Measurements from ENCODE around the gene SLC26A1.

SLC26A1 gene, protein sequence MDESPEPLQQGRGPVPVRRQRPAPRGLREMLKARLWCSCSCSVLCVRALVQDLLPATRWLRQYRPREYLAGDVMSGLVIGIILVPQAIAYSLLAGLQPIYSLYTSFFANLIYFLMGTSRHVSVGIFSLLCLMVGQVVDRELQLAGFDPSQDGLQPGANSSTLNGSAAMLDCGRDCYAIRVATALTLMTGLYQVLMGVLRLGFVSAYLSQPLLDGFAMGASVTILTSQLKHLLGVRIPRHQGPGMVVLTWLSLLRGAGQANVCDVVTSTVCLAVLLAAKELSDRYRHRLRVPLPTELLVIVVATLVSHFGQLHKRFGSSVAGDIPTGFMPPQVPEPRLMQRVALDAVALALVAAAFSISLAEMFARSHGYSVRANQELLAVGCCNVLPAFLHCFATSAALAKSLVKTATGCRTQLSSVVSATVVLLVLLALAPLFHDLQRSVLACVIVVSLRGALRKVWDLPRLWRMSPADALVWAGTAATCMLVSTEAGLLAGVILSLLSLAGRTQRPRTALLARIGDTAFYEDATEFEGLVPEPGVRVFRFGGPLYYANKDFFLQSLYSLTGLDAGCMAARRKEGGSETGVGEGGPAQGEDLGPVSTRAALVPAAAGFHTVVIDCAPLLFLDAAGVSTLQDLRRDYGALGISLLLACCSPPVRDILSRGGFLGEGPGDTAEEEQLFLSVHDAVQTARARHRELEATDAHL

DNA sequence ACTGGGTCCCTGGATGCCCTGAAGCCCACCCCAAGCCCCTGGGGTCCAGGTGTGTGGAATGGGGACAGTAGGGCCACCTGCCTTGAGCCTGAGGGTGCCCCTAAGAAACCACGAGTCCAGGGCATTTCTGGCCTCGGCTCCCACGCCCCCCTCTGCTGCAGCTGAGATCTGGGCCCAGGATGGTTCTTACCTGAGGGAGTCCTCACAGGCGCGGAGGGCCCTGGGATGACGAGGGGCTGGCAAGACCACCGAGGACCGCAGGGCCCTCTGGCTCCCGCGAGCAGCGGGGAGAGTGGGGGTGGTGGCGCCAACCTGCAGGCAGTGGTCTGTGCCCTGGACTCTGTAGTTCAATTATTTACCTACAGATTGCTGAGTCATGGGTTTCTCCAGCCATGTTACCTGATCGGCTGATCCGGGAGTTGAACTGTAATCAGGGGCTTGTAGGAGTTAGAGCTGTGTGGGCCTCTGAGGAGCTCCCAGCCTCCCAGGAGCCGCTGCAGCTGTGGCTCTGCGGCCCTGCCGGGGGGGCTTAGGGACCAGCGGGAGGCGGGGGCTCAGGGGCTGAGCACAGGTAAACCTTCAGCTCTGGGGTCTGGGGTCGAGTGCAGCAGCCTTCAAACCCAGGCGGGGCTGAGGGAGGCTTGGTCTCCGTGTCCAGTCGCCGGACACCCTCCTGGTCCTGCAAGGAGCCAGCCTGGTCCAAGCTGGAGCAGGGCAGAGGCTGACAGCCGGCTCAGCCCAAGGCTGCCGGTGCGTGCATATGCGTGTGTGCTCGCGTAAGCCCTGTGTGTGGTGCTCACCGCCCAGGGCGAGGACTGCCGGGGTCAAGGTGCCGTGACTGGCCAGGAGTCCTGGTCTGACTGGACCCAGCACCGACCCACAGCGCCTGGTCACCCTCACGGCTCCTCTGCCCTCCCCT lies at the start of gene SLC26A1:
Gene SLC26A1, minus strand, starts transcription at position 294 of the 919 bp plus-strand sequence. CDS start 1,701 bp downstream, outside the sequence.
- Histone ChIP-seq H3K4me1 (ENCODE audit: insufficient read depth, low read length) (no peaks in the 10 kb centered on the region), H3K27ac (ENCODE audit: low read length) (no peak within 1 kb of the TSS), H3K36me3 (ENCODE audit: insufficient read depth, low read depth, low read length) (no peaks in the 10 kb centered on the region), H3K27me3 (ENCODE audit: insufficient read depth, low read length) (peaks cover 32% of the 10 kb centered on the region), H3K9ac (ENCODE audit: low read depth, low read length) (no peak within 1 kb of the TSS), H3K4me3 (ENCODE audit: low read length) (no peak within 1 kb of the TSS), H3K9me3 (ENCODE audit: insufficient read depth, low read depth, low read length) (no peaks in the 10 kb centered on the region)

- H3K27me3 ChIP-seq (ENCODE audit: insufficient read depth, low read length), result peaks cover 37% of the 10 kb centered on the region
- no peak overlapping the region for H3K9ac ChIP-seq (ENCODE audit: low read depth, low read length)
- peaks cover 7% of the 10 kb centered on the region for H3K4me1 ChIP-seq (ENCODE audit: insufficient read depth, low read length)
- no peaks in the 10 kb centered on the region for H3K9me3 ChIP-seq (ENCODE audit: insufficient read depth, low read depth, low read length)
- H3K27ac ChIP-seq (ENCODE audit: low read length), result no peak overlapping the region
- no peak overlapping the region for H3K4me3 ChIP-seq (ENCODE audit: low read length)
- no peaks in the 10 kb centered on the region for H3K36me3 ChIP-seq (ENCODE audit: insufficient read depth, low read depth, low read length)
Observed at GRCh38 chr4:1042352-1043055, 49.3 kb upstream of the SLC26A1 start.

DNA sequence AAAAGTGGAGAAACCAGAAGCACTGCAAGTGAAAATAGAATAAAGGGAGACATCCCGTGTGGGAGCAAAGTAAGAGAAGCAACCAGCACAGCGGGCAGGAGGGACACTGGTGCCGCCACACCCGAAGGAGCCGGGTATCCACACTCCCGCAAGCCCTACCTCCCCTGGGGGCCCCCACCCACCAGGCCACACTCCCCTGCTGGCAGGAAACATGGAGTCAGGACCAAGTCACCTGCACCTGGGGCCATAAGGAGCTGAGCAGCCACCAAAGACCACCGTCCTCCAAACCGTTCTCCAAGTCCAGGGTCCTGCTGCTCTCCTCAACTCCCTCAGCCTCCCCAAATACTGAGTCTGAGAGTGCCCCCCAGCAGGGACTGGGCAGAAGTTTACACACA lies 48.7 kb upstream of the SLC26A1 start:
- no peak overlapping the region for H3K27ac ChIP-seq (ENCODE audit: low read length)
- H3K9ac ChIP-seq (ENCODE audit: low read depth, low read length), result no peak overlapping the region
- peaks cover 31% of the 10 kb centered on the region for H3K27me3 ChIP-seq (ENCODE audit: insufficient read depth, low read length)

GRCh38 chr4:1041147-1041935 lies 48.1 kb upstream of the SLC26A1 start:
- no peak overlapping the region for H3K9ac ChIP-seq (ENCODE audit: low read depth, low read length)
- no peak overlapping the region for H3K4me3 ChIP-seq (ENCODE audit: low read length)
- H3K27ac ChIP-seq (ENCODE audit: low read length), result no peak overlapping the region
- H3K36me3 ChIP-seq (ENCODE audit: insufficient read depth, low read depth, low read length), result no peaks in the 10 kb centered on the region
- peaks cover 28% of the 10 kb centered on the region for H3K27me3 ChIP-seq (ENCODE audit: insufficient read depth, low read length)
- peaks cover 7% of the 10 kb centered on the region for H3K4me1 ChIP-seq (ENCODE audit: insufficient read depth, low read length)
- no peaks in the 10 kb centered on the region for H3K9me3 ChIP-seq (ENCODE audit: insufficient read depth, low read depth, low read length)

More for the DNA sequence above, 48.7 kb upstream of the SLC26A1 start:
- Histone ChIP-seq H3K36me3 (ENCODE audit: insufficient read depth, low read depth, low read length) (no peaks in the 10 kb centered on the region), H3K4me1 (ENCODE audit: insufficient read depth, low read length) (peaks cover 7% of the 10 kb centered on the region), H3K9me3 (ENCODE audit: insufficient read depth, low read depth, low read length) (no peaks in the 10 kb centered on the region), H3K4me3 (ENCODE audit: low read length) (no peak overlapping the region)

DNA sequence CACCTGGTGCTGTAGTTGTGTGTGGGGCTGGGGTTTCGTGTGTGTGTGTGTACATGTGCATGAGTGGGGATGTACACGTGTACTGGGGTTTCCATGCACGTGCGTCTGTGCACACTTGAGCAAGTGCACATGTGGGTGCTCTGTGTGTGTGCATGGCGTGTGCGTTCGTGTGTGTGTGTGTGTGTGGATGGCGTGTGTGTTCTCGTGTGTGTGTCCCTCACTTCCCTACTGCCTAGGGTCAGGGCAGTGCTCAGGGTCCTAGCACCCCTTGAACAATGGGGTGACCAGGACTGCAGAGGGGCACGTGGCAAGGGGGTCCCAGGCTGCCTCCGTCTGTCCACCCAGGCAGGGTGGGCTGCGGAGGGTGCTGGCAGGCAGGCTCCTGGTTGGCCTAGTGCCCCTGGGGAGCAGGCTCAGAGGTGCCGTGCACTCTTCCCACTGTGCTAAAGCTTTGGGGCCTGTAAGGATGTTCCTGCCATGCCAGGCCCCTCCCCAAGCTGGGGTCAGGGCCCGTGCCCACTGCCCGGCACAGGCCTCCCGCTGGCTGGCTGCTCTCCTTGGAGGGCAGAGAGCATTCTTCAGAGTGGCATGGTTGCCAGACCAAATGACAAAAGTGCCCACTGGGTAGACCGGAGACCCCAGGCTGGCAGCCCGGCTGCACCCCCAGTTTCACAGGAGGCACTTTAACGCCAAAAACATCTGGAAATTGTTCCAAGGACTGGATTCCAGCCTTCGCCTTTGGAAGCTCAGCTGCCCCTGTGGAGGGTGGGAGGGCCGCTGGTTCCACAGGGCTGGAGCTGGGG lies 47.3 kb upstream of the SLC26A1 start:
- H3K4me3 ChIP-seq (ENCODE audit: low read length), result no peak overlapping the region
- no peaks in the 10 kb centered on the region for H3K36me3 ChIP-seq (ENCODE audit: insufficient read depth, low read depth, low read length)
- H3K9ac ChIP-seq (ENCODE audit: low read depth, low read length), result no peak overlapping the region
- no peak overlapping the region for H3K27ac ChIP-seq (ENCODE audit: low read length)
- no peaks in the 10 kb centered on the region for H3K9me3 ChIP-seq (ENCODE audit: insufficient read depth, low read depth, low read length)
- peaks cover 25% of the 10 kb centered on the region for H3K27me3 ChIP-seq (ENCODE audit: insufficient read depth, low read length)
- peaks cover 7% of the 10 kb centered on the region for H3K4me1 ChIP-seq (ENCODE audit: insufficient read depth, low read length)

GRCh38 chr4:1039493-1040343 lies 46.5 kb upstream of the SLC26A1 start:
- Histone ChIP-seq H3K4me3 (ENCODE audit: low read length) (no peak overlapping the region), H3K36me3 (ENCODE audit: insufficient read depth, low read depth, low read length) (no peaks in the 10 kb centered on the region), H3K27me3 (ENCODE audit: insufficient read depth, low read length) (peaks cover 17% of the 10 kb centered on the region), H3K4me1 (ENCODE audit: insufficient read depth, low read length) (peaks cover 7% of the 10 kb centered on the region), H3K9me3 (ENCODE audit: insufficient read depth, low read depth, low read length) (no peaks in the 10 kb centered on the region), H3K9ac (ENCODE audit: low read depth, low read length) (no peak overlapping the region), H3K27ac (ENCODE audit: low read length) (no peak overlapping the region)

GRCh38 chr4:1038948-1039492 lies 45.8 kb upstream of the SLC26A1 start:
- no peak overlapping the region for H3K9ac ChIP-seq (ENCODE audit: low read depth, low read length)
- no peak overlapping the region for H3K27ac ChIP-seq (ENCODE audit: low read length)
- H3K4me3 ChIP-seq (ENCODE audit: low read length), result no peak overlapping the region
- H3K36me3 ChIP-seq (ENCODE audit: insufficient read depth, low read depth, low read length), result no peaks in the 10 kb centered on the region
- peaks cover 10% of the 10 kb centered on the region for H3K27me3 ChIP-seq (ENCODE audit: insufficient read depth, low read length)
- H3K9me3 ChIP-seq (ENCODE audit: insufficient read depth, low read depth, low read length), result no peaks in the 10 kb centered on the region
- peaks cover 4% of the 10 kb centered on the region for H3K4me1 ChIP-seq (ENCODE audit: insufficient read depth, low read length)

DNA sequence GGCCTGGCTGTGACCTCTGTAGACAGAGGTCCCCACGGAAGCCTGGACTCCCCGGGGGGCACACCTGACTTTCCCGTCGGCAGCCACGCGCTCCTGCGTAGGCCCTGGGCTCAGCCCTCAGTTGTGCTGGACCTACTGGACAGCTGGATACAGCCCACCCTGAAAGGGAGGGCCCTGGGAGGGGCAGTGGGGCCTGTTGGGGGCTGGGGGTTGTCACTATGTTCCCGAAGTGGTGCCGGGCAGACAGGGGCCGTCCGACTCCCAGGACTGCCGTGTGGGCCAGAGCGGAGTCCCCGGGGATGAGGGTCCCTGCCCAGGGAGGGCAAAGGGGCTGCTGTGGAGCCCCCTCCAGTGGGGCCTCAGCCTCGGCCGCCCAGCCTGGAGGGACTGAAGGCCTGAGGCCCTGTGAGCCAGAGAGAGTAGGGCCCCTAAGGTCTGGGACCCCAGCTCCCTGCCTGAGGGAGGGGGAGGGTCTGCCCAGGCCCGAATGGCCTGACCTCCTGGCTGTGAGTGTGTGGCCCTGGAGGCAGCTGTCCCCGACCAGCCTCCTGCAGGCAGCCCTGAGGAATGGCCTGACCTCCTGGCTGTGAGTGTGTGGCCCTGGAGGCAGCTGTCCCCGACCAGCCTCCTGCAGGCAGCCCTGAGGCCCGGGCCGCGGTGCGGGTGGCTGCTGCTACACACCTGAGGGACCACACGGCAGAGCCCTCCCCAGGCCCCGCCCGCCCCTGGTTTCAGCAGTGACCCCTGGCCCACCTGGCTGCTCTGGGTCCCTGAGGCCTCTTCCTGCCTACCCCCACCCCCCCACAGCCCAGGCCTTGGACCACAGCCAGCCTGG lies 44.0 kb upstream of the SLC26A1 start:
- no peak overlapping the region for H3K4me3 ChIP-seq (ENCODE audit: low read length)
- H3K9ac ChIP-seq (ENCODE audit: low read depth, low read length), result no peak overlapping the region
- H3K9me3 ChIP-seq (ENCODE audit: insufficient read depth, low read depth, low read length), result no peaks in the 10 kb centered on the region
- H3K27ac ChIP-seq (ENCODE audit: low read length), result no peak overlapping the region
- no peaks in the 10 kb centered on the region for H3K36me3 ChIP-seq (ENCODE audit: insufficient read depth, low read depth, low read length)
- no peaks in the 10 kb centered on the region for H3K27me3 ChIP-seq (ENCODE audit: insufficient read depth, low read length)
- H3K4me1 ChIP-seq (ENCODE audit: insufficient read depth, low read length), result peaks cover 3% of the 10 kb centered on the region; the same call in 1 of the 2 replicates

DNA sequence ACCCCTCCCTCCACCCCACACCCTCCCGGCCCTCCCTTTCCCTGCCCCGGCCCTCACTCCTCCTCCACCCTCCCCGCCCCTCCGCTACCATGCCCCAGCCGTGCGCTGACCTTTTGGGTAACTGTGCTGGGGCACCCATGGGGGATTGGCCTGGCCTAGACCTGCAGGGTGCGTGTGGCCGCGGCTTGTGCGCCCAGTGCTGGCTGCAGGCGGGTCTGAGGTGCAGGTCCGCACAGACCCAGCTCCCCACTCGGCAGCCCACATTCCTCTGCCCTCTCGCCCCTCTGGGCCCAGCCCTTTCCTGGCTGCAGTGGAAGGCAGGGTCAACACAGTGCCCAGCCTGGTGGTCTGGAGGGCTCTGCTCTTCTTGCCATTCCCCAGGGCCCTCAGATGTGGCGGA lies 42.9 kb upstream of the SLC26A1 start:
- no peak overlapping the region for H3K9ac ChIP-seq (ENCODE audit: low read depth, low read length)

More for the DNA sequence above, 42.9 kb upstream of the SLC26A1 start:
- Histone ChIP-seq H3K4me3 (ENCODE audit: low read length) (no peak overlapping the region), H3K27ac (ENCODE audit: low read length) (no peak overlapping the region), H3K27me3 (ENCODE audit: insufficient read depth, low read length) (no peaks in the 10 kb centered on the region), H3K36me3 (ENCODE audit: insufficient read depth, low read depth, low read length) (no peaks in the 10 kb centered on the region), H3K9me3 (ENCODE audit: insufficient read depth, low read depth, low read length) (no peaks in the 10 kb centered on the region), H3K4me1 (ENCODE audit: insufficient read depth, low read length) (no peaks in the 10 kb centered on the region)

Measured in iPS-20b (cell line).